Peyer's patch (tissue), 4 donors: ENCODE measurements around the gene MACROD2.

Experiments
- POLR2A ChIP-seq, 2 donors: fragments of 450-650 bp; IDR thresholded peaks; one replicate each; pipeline ENCODE4 v1.5.1; 2017; ENCODE audit warnings: antibody characterized with exemption in 2 of 2, mild to moderate bottlenecking in 2 of 2, moderate library complexity in 2 of 2
- TF ChIP-seq, protein P1 (sequence below), 6 experiments: fragments of 450-650 bp in 4 of 6; fragments of 200-600 bp in 2 of 6; sonication (generic) in 1 of 6; IDR thresholded peaks; one replicate each; pipeline ENCODE4 v1.5.1; 2017 to 2019; ENCODE audit warnings: antibody characterized with exemption in 6 of 6, mild to moderate bottlenecking in 3 of 6, moderate library complexity in 1 of 6

DNA sequence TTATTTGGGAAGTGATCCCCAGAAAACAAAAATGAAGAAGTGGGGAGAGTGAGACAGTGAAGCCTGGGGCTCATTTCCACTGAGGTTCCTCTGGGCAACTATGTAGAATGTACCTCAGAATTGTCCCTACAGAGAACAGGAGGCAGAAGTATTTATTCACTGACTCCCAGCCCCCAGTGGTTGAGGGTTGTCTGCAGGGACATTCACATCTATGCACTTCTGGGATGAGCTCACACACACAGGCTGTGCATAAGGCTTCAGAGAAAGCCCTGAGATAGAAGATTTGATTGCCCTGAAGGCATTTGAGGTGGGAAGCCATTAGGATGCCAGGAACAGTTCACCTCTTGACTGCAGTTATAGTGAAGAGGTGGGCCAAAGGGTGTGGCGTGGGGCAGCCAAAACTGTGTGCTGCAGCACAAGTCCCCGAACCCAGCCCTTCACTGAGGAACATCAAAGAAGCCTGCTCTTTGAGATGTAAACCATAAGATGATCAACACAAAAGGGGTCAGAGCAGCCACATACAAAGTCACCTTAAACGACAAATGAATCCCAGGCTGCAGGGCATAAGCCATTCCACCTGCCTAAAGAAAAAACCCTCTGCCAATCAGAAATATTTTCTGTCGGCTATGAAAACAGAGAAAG is 1195.9 kb downstream of the MACROD2 start:
- TF ChIP-seq, protein P1, sequence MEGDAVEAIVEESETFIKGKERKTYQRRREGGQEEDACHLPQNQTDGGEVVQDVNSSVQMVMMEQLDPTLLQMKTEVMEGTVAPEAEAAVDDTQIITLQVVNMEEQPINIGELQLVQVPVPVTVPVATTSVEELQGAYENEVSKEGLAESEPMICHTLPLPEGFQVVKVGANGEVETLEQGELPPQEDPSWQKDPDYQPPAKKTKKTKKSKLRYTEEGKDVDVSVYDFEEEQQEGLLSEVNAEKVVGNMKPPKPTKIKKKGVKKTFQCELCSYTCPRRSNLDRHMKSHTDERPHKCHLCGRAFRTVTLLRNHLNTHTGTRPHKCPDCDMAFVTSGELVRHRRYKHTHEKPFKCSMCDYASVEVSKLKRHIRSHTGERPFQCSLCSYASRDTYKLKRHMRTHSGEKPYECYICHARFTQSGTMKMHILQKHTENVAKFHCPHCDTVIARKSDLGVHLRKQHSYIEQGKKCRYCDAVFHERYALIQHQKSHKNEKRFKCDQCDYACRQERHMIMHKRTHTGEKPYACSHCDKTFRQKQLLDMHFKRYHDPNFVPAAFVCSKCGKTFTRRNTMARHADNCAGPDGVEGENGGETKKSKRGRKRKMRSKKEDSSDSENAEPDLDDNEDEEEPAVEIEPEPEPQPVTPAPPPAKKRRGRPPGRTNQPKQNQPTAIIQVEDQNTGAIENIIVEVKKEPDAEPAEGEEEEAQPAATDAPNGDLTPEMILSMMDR (IDR thresholded peaks at IDR 0.05), result no peak
- TF ChIP-seq POLR2A (IDR thresholded peaks at IDR 0.05), result no peak
